ENCODE data around the gene CNGA4. TPM values are rescaled to one million over a fixed set of nuclear protein-coding genes. Genes with fewer than 3 reads are reported as not detected.

The CNGA4 gene
- total RNA-seq, 1 donor from 2014 or later: not detected

DNA sequence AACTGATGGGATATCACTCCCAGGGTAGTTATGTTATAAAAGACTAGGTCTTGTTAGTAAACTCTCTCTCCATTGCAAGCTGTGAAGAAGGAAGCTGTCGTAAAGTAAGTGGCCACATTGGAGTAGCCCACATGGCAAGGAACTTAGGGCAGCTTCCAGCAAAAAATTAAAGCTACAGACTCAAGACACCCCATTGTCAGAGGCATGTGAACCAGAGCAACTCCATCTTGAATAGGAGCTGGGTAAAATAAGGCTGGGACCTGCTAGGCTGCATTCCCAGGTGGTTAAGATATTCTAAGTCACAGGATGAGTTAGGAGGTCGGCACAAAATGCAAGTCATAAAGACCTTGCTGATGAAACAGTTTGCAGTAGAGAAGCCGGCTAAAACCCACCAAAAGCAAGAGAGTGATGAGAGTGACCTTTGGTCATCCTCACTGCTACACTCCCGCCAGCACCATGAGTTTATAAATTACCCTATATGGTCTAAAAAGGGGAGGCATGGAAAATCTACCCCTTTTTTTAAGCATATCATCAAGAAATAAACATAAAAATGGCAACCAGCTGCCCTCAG is 44.6 kb downstream of the CNGA4 start:
- no peak overlapping the region for H3K27ac Mint-ChIP-seq
- H3K4me1 Mint-ChIP-seq (ENCODE audit: low read depth): no peaks in the 10 kb centered on the region
- H3K4me3 Mint-ChIP-seq (ENCODE audit: low read depth): no peak overlapping the region
- no peak for DNase-seq (ENCODE audit: low spot score)
- peaks cover 53% of the 10 kb centered on the region for H3K27me3 Mint-ChIP-seq (ENCODE audit: low read depth)
- no peaks in the 10 kb centered on the region for H3K36me3 Mint-ChIP-seq (ENCODE audit: low read depth)
- no peaks in the 10 kb centered on the region for H3K9me3 Mint-ChIP-seq
- intact Hi-C loops (cut with micrococcal nuclease): no loop called here

DNA sequence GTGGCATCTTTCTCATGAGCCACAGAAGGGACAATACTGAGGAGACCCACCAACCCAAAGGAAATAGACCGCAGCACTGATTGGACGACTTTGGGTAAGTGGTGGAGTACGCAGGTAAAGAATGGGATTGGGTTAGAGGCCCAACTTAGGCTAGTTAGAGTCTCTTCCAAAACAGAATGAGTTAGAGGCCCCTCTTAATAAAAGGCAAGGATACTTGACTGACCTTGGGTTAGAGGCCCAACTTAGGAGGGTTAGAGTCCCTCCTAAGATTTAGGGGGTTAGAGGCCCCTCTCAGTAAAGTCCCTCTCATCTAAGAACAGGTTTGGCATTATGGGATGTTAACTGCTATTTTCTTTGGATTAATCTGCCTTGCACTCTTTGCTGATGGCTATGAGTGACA is 45.4 kb downstream of the CNGA4 start:
- no peak for DNase-seq (ENCODE audit: low spot score)
- H3K27ac Mint-ChIP-seq: no peak overlapping the region
- H3K27me3 Mint-ChIP-seq (ENCODE audit: low read depth): peaks cover 52% of the 10 kb centered on the region
- no peak overlapping the region for H3K4me3 Mint-ChIP-seq (ENCODE audit: low read depth)
- no peaks in the 10 kb centered on the region for H3K9me3 Mint-ChIP-seq
- H3K4me1 Mint-ChIP-seq (ENCODE audit: low read depth): no peaks in the 10 kb centered on the region
- intact Hi-C loops (cut with micrococcal nuclease): no loop called here
- no peaks in the 10 kb centered on the region for H3K36me3 Mint-ChIP-seq (ENCODE audit: low read depth)

DNA sequence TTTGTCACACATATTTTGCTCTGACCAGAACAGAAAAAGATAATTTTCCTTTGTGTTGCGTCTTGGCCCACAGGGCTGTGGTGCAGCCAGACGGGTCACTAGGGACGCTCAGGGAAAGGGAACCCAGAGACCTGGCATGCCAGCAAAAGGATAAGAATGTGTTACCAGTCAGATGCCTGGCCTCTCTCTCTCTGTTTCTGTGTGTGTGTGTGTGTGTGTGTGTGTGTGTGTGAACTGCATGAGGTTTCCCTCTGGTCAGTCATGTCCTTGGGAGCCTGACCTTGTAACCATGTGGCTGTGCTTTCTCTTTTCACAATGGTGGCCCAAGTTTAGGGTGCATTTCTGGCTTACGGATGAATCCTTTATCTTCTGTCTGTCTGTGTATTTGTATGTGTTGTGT is 46.1 kb downstream of the CNGA4 start:
- no peak overlapping the region for H3K4me3 Mint-ChIP-seq (ENCODE audit: low read depth)
- no peak for DNase-seq (ENCODE audit: low spot score)
- no peaks in the 10 kb centered on the region for H3K4me1 Mint-ChIP-seq (ENCODE audit: low read depth)
- intact Hi-C loops (cut with micrococcal nuclease): no loop called here
- H3K27ac Mint-ChIP-seq: no peak overlapping the region
- peaks cover 55% of the 10 kb centered on the region for H3K27me3 Mint-ChIP-seq (ENCODE audit: low read depth)
- no peaks in the 10 kb centered on the region for H3K9me3 Mint-ChIP-seq
- no peaks in the 10 kb centered on the region for H3K36me3 Mint-ChIP-seq (ENCODE audit: low read depth)

Other genes starting within 250 kb of the CNGA4 start
- gene OR56A4, start 232.1 kb upstream of the CNGA4 start, total RNA-seq: not detected in 2 replicates
- not detected in 2 replicates for gene OR56A1, start 208.3 kb upstream of the CNGA4 start, total RNA-seq
- gene OR56B4, start 131.4 kb upstream of the CNGA4 start, total RNA-seq: not detected in 2 replicates
- not detected in 2 replicates for gene OR52B2, start 68.8 kb upstream of the CNGA4 start, total RNA-seq
- gene OR52W1, start 39.9 kb upstream of the CNGA4 start, total RNA-seq: not detected in 2 replicates
- gene C11orf42, start 33.5 kb upstream of the CNGA4 start, total RNA-seq: not detected in 2 replicates
- 17.6 and 17.9 TPM in 2 replicates for gene FHIP1B, start 4.5 kb upstream of the CNGA4 start, total RNA-seq
- not detected in 2 replicates for gene CCKBR, start 20.7 kb downstream of the CNGA4 start, total RNA-seq
- gene CAVIN3, start 81.4 kb downstream of the CNGA4 start, total RNA-seq: 83.1 and 84.3 TPM in 2 replicates
- 15.4 and 16.0 TPM in 2 replicates for gene SMPD1, start 151.4 kb downstream of the CNGA4 start, total RNA-seq
- 31.0 and 33.0 TPM in 2 replicates for gene APBB1, start 180.0 kb downstream of the CNGA4 start, total RNA-seq
- 0.46 and 0.50 TPM in 2 replicates for gene HPX, start 201.9 kb downstream of the CNGA4 start, total RNA-seq
- 3.6 and 6.8 TPM in 2 replicates for gene TRIM3, start 234.9 kb downstream of the CNGA4 start, total RNA-seq
- 46.8 and 48.6 TPM in 2 replicates for gene ARFIP2, start 242.2 kb downstream of the CNGA4 start, total RNA-seq
- 42.9 and 43.0 TPM in 2 replicates for gene TIMM10B, start 242.4 kb downstream of the CNGA4 start, total RNA-seq

Data from activated T-helper 2 cell treated with anti-CD3 and anti-CD28 coated beads, Interferon-gamma antibody, Interleukin-2, Interleukin-4, amounts not matched to agents 10 μg/mL and 5 μg/mL and 100 μg/mL, durations not matched to agents 14 hours and 24 hours and 36 hours (primary cell).